HepG2 (cell line): ENCODE measurements around the gene ASAP2.

Source experiments
- PHB2 ChIP-seq: fragments of 450-650 bp; IDR thresholded peaks from 2 replicates; pipeline ENCODE4 v1.6.1; 2018; ENCODE audit not compliant: partially characterized antibody
- PRPF4 ChIP-seq: fragments of 200-400 bp; formaldehyde crosslinking; IDR thresholded peaks from 2 replicates; pipeline ENCODE4 v1.6.1; 2016; ENCODE audit warnings: low read length, low read depth; ENCODE audit not compliant: poor library complexity, severe bottlenecking
- RFX5 ChIP-seq: IDR thresholded peaks from 2 replicates; pipeline ENCODE4 v1.6.1; 2011; ENCODE audit warnings: low read depth, low read length, improper control_type of control experiment

GRCh38 chr2:9341337-9341887, 134.8 kb downstream of the ASAP2 start:
- TF ChIP-seq PRPF4 (no peak), PHB2 (no peak), RFX5 (no peak)
